ENCODE measurements around the gene SHISAL1. TPM values are rescaled to one million over a fixed set of nuclear protein-coding genes. Genes with fewer than 3 reads are reported as not detected.

The SHISAL1 gene
- polyA plus RNA-seq, 1 experiment = 2.4 TPM

DNA sequence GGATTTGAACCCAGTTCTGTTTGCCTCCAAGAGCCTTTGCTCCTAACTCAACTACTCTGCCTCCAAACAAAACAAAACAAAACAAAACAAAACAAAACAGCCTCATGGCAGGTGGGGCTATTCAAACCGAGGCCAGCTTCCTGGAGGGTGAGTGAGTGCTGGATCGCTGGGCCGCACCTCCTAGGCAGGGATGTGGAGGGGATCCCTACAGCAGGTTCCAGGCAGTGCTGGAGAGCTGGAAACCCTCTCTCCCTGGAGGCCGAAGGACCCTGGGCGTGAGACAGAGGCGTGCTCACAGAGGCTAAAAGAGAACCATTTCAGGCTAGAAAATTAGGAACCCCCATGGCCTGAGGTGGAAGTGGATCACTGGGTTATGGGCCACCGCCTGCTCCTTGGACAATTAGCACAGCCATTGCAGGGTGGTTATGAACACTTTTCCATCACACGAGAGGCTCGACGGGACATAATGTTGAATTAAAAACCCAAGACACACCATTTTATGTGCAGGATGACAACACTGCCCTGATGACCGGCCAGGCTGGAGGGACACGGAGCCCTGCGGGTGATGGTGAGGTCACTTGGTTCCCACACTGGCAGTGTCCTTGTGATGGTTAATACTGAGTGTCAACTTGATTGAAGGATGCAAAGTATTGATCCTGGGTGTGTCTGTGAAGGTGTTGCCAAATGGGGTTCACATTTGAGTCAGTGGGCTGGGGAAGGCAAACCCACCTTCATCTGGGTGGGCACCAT, 35.2 kb downstream of the SHISAL1 start:
- H3K4me3 ChIP-seq (ENCODE audit: low read depth, low read length) = no peak overlapping the region
- CTCF ChIA-PET = interaction anchor here (0.8 kb wide), 1 partner anchor 196 kb away, joined by 3 read pairs; no protein-coding TSS in a partner anchor
- no peak for DNase-seq (ENCODE audit: low read depth, low spot score)
- H3K9me3 ChIP-seq (ENCODE audit: control insufficient read depth, insufficient read depth, low read length) = no peaks in the 10 kb centered on the region
- H3K27me3 ChIP-seq (ENCODE audit: control insufficient read depth, insufficient read depth, low read length) = peaks cover 10% of the 10 kb centered on the region
- H3K27ac ChIP-seq (ENCODE audit: low read depth, low read length) = no peak overlapping the region
- POLR2A ChIA-PET = interaction anchor here (0.6 kb wide), 1 partner anchor 54 kb away, joined by 3 read pairs; no protein-coding TSS in a partner anchor
- TF ChIP-seq, protein P1, sequence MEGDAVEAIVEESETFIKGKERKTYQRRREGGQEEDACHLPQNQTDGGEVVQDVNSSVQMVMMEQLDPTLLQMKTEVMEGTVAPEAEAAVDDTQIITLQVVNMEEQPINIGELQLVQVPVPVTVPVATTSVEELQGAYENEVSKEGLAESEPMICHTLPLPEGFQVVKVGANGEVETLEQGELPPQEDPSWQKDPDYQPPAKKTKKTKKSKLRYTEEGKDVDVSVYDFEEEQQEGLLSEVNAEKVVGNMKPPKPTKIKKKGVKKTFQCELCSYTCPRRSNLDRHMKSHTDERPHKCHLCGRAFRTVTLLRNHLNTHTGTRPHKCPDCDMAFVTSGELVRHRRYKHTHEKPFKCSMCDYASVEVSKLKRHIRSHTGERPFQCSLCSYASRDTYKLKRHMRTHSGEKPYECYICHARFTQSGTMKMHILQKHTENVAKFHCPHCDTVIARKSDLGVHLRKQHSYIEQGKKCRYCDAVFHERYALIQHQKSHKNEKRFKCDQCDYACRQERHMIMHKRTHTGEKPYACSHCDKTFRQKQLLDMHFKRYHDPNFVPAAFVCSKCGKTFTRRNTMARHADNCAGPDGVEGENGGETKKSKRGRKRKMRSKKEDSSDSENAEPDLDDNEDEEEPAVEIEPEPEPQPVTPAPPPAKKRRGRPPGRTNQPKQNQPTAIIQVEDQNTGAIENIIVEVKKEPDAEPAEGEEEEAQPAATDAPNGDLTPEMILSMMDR (IDR thresholded peaks at IDR 0.05; ENCODE audit: low read depth, low read length) = no peak

DNA sequence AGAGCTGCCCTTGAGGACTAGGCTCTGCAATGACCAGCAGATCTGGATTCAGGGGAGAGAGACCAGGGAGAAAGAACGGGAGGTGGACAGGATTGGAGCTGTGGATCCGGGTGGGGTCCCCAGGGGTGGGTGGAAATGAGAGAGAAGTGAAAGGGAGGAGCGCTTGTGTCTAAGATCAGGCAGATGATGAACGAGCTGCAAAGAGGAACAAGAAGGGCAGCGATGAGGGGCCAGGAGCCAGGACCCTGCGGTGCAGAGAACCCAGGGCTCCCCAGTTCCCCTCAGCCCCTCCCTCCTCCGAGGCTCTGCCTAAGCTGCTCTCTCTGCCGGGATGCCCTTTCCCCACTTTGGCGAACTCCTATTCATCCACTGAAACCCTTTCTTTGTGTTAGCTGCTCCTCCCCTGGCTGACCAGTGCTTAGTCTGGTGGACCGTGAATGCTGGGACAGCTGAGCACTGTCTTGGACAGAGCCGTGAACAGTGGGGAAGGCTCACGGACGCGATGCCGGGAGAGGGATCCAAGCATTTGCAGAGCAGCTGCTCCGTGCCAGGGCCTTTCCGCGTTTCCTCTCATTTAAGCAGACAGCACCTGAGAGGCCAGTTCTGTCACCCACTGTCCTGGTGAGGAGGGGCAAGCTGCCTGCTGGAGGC, 35.9 kb downstream of the SHISAL1 start:
- Histone ChIP-seq H3K27ac (ENCODE audit: low read depth, low read length) (no peak overlapping the region), H3K27me3 (ENCODE audit: control insufficient read depth, insufficient read depth, low read length) (peaks cover 10% of the 10 kb centered on the region), H3K4me3 (ENCODE audit: low read depth, low read length) (no peak overlapping the region), H3K9me3 (ENCODE audit: control insufficient read depth, insufficient read depth, low read length) (no peaks in the 10 kb centered on the region)
- CTCF ChIA-PET = no interaction called here
- TF ChIP-seq, protein P1 (IDR thresholded peaks at IDR 0.05; ENCODE audit: low read depth, low read length) = no peak
- POLR2A ChIA-PET = interaction anchor here (0.6 kb wide), 1 partner anchor 55 kb away, joined by 3 read pairs; no protein-coding TSS in a partner anchor
- no peak for DNase-seq (ENCODE audit: low read depth, low spot score)

DNA sequence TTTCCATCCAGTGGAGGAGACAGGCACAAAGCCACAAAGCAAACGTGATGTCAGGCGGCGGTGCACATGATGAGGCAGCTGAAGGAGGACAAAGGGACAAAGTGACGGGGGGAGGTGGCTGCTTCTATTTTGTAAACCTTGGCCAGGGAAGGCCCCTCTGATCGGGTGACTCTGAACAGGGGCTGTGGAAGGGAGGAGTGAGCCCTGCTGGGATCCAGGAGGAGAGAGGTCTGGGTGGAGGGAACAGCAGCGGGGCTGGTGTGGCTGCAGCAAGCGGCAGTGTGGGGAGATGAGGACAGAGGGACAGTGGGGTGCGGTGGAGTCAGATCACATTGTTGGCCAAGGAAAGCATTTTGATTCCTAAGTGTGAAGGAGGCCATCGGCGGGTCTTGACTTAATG, 36.7 kb downstream of the SHISAL1 start:
- H3K27ac ChIP-seq (ENCODE audit: low read depth, low read length) = no peak overlapping the region
- H3K27me3 ChIP-seq (ENCODE audit: control insufficient read depth, insufficient read depth, low read length) = peaks cover 10% of the 10 kb centered on the region
- H3K9me3 ChIP-seq (ENCODE audit: control insufficient read depth, insufficient read depth, low read length) = no peaks in the 10 kb centered on the region
- TF ChIP-seq, protein P1 (IDR thresholded peaks at IDR 0.05; ENCODE audit: low read depth, low read length) = no peak
- H3K4me3 ChIP-seq (ENCODE audit: low read depth, low read length) = no peak overlapping the region
- DNase-seq (ENCODE audit: low read depth, low spot score) = no peak
- POLR2A ChIA-PET = no interaction called here
- CTCF ChIA-PET = no interaction called here

DNA sequence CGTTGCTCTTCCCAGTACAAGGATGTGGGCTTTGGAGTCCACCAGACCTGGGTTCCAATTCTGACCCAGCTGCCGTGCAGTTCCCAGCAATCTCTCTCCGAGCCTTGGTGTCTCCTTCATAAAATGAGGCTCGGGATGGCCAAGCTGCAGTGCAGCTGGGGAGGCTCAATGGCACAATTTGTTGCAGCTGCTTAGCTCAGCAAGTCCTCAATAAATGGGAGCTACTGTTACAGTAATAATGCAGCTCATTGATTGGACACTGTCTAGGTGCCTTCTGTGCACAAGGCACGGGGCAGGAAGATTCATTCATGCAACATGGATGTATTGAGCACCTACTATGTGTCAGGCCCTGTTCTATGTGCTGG, 37.1 kb downstream of the SHISAL1 start:
- CTCF ChIA-PET = no interaction called here
- Histone ChIP-seq H3K4me3 (ENCODE audit: low read depth, low read length) (no peak overlapping the region), H3K27ac (ENCODE audit: low read depth, low read length) (no peak overlapping the region), H3K27me3 (ENCODE audit: control insufficient read depth, insufficient read depth, low read length) (peaks cover 11% of the 10 kb centered on the region), H3K9me3 (ENCODE audit: control insufficient read depth, insufficient read depth, low read length) (no peaks in the 10 kb centered on the region)
- TF ChIP-seq, protein P1 (IDR thresholded peaks at IDR 0.05; ENCODE audit: low read depth, low read length) = no peak
- no peak for DNase-seq (ENCODE audit: low read depth, low spot score)
- POLR2A ChIA-PET = no interaction called here

All from AG04450 (cell line).